ENCODE measurements around the gene CBLN4. TPM values are rescaled to one million over a fixed set of nuclear protein-coding genes. Genes with fewer than 3 reads are reported as not detected.

The CBLN4 gene
- total RNA-seq, 1 donor from 2014 or later = 0.11 TPM

GRCh38 chr20:55964790-55965189 is 40.5 kb downstream of the CBLN4 start:
- H3K9me3 ChIP-seq = no peaks in the 10 kb centered on the region

DNA sequence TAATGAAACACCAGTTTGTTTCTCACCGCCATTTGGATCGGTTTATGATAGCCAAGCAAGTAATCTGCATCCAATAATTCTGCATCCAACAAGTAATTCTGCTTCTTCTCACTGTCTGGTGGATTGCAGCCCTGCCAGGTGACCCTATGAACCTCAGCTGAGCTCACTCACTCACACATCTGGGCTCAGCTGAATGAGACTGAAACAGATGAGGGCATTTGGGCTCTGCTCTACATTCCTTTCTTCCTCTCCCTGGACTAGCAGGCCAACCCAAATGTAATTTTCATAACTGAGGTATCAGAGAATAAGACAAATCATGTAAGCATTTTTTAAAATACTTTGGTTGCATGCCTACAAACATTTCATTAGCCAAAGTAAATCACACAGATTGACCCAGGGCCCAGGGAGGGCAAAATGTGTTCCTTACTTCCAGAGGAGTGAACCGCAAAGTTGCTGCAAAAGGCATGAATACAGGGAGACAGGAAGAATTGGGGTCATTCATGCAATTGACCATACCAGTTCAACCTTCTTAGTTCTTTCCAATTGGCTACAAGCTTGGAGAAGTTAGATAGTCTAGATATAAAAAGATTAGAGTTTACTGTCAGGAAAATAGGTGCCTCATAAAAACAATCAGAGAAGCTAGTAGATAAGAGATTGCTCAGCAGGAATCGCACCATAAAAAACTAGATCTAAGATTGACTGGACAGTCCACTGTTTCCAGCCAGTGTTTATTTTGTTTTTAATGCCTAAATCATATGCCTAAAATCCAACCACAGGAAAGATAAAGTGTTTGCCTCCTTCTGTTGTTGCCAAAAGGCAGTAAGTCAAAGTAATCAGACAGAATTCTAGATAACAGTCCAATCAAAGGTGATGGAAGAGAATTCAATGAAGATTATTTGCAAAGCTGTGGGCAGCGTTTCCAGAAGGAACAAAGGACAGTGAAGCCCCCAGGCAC is 43.7 kb downstream of the CBLN4 start:
- DNase-seq (ENCODE audit: low spot score in 2 of 2) = no peak
- Histone ChIP-seq H3K4me3 (no peak overlapping the region), H3K9me3 (no peaks in the 10 kb centered on the region), H3K27ac (no peak overlapping the region), H3K27me3 (no peaks in the 10 kb centered on the region), H3K36me3 (no peaks in the 10 kb centered on the region), H3K4me1 (no peaks in the 10 kb centered on the region)
- no peak for TF ChIP-seq CTCF (IDR thresholded peaks at IDR 0.05)
- intact Hi-C loops (cut with DNase I) = no loop called here

More at GRCh38 chr20:55964790-55965189, 40.5 kb downstream of the CBLN4 start:
- H3K27ac ChIP-seq = no peak overlapping the region
- TF ChIP-seq CTCF (IDR thresholded peaks at IDR 0.05) = no peak
- no peak for DNase-seq (ENCODE audit: low spot score in 2 of 2)
- H3K27me3 ChIP-seq = no peaks in the 10 kb centered on the region
- H3K4me3 ChIP-seq = no peak overlapping the region
- no peaks in the 10 kb centered on the region for H3K36me3 ChIP-seq
- intact Hi-C loops (cut with DNase I) = no loop called here
- no peaks in the 10 kb centered on the region for H3K4me1 ChIP-seq

DNA sequence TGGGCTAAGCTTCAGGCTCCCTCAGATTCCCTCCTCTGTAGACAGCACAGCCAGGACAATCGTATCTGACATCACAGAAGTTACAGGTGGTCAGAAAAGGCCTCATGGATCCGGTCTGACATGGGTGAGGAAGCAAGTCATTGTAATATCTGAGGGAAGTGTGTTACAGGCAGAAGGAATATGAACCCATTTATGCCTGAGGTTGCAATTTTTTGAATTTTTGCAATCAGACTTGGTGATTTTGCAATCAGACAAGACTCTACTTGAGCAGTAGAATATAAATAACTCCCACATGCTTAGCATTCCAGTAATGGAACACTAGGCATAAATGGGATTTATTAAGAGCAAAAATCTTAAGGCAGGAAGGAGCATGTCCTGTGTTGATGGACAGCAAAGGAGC is 52.1 kb downstream of the CBLN4 start:
- H3K36me3 ChIP-seq = no peaks in the 10 kb centered on the region
- H3K27me3 ChIP-seq = no peaks in the 10 kb centered on the region
- no peak overlapping the region for H3K27ac ChIP-seq
- no peak for TF ChIP-seq CTCF (IDR thresholded peaks at IDR 0.05)
- intact Hi-C loops (cut with DNase I) = no loop called here
- no peaks in the 10 kb centered on the region for H3K4me1 ChIP-seq
- H3K4me3 ChIP-seq = no peak overlapping the region
- no peak for DNase-seq (ENCODE audit: low spot score in 2 of 2)
- no peaks in the 10 kb centered on the region for H3K9me3 ChIP-seq

GRCh38 chr20:55947701-55948100 is 57.6 kb downstream of the CBLN4 start:
- no peak for DNase-seq (ENCODE audit: low spot score in 2 of 2)
- Histone ChIP-seq H3K36me3 (no peaks in the 10 kb centered on the region), H3K9me3 (no peaks in the 10 kb centered on the region), H3K27me3 (no peaks in the 10 kb centered on the region), H3K4me3 (no peak overlapping the region), H3K27ac (no peak overlapping the region), H3K4me1 (no peaks in the 10 kb centered on the region)
- no peak for TF ChIP-seq CTCF (IDR thresholded peaks at IDR 0.05)
- intact Hi-C loops (cut with DNase I) = no loop called here

Other genes starting within 250 kb of the CBLN4 start
- gene MC3R, start 243.2 kb upstream of the CBLN4 start, total RNA-seq = not detected

Data from ascending aorta (tissue), 2 donors.